ENCODE results near the gene HMX1.

GRCh38 chr4:8867624-8868320 is 3.9 kb downstream of the HMX1 start:
- TF ChIP-seq CTCF (IDR thresholded peaks at IDR 0.05) (no peak), POLR2A (IDR thresholded peaks at IDR 0.05) (no peak)

Measured in breast epithelium (tissue), 3 donors.